HL-60 (cell line): ENCODE results near the gene PRDM16.

ENCODE experiments used
- DNase-seq, 2 experiments: peaks; one replicate each; pipeline ENCODE4 v3.0.0-alpha.2; 2010 to 2020; ENCODE audit warnings: low read depth in 1 of 2, low spot score in 1 of 2
- H3K27ac ChIP-seq: fragments of 250-450 bp; sonication (Bioruptor Pico); replicated peaks from 2 replicates; pipeline ENCODE4 v1.5.1; 2020; ENCODE audit warnings: mild to moderate bottlenecking, moderate library complexity
- H3K27me3 ChIP-seq: fragments of 250-450 bp; sonication (Bioruptor Pico); 2 replicates; pipeline ENCODE4 v1.5.1; 2021; ENCODE audit warnings: mild to moderate bottlenecking, moderate library complexity; ENCODE audit not compliant: insufficient read depth, poor library complexity, severe bottlenecking
- H3K4me3 ChIP-seq: replicated peaks from 2 replicates; pipeline ENCODE4 v1.5.1; 2011; ENCODE audit warnings: mild to moderate bottlenecking, control low read depth, low read length; ENCODE audit not compliant: insufficient read depth
- CTCF ChIP-seq: IDR thresholded peaks from one replicate; pipeline ENCODE4 v1.5.1; 2011; ENCODE audit warnings: low read length, control low read depth, inconsistent platforms; ENCODE audit not compliant: insufficient read depth
- GABPA ChIP-seq: IDR thresholded peaks from 2 replicates; pipeline ENCODE4 v1.6.1; 2012; ENCODE audit warnings: low read depth
- POLR2AphosphoS5 ChIP-seq: IDR thresholded peaks from 2 replicates; pipeline ENCODE4 v1.6.1; 2012; ENCODE audit warnings: low read depth
- SPI1 ChIP-seq: IDR thresholded peaks from 2 replicates; pipeline ENCODE4 v1.6.1; 2012; ENCODE audit warnings: low read depth, mild to moderate bottlenecking, borderline replicate concordance
- TF ChIP-seq, protein P1 (sequence below): IDR thresholded peaks from 2 replicates; pipeline ENCODE4 v1.6.1; 2012; ENCODE audit warnings: low read depth; ENCODE audit not compliant: insufficient replicate concordance

Gene PRDM16

GRCh38 chr1:3380469-3380868 is 311.5 kb downstream of the PRDM16 start:
- no peak for DNase-seq
- Histone ChIP-seq H3K27me3 (no peaks in the 10 kb centered on the region), H3K4me3 (no peak overlapping the region), H3K27ac (no peak overlapping the region)
- TF ChIP-seq CTCF: no peak
- no peak for TF ChIP-seq POLR2AphosphoS5
- TF ChIP-seq SPI1: no peak
- TF ChIP-seq GABPA: no peak
- TF ChIP-seq, protein P1, sequence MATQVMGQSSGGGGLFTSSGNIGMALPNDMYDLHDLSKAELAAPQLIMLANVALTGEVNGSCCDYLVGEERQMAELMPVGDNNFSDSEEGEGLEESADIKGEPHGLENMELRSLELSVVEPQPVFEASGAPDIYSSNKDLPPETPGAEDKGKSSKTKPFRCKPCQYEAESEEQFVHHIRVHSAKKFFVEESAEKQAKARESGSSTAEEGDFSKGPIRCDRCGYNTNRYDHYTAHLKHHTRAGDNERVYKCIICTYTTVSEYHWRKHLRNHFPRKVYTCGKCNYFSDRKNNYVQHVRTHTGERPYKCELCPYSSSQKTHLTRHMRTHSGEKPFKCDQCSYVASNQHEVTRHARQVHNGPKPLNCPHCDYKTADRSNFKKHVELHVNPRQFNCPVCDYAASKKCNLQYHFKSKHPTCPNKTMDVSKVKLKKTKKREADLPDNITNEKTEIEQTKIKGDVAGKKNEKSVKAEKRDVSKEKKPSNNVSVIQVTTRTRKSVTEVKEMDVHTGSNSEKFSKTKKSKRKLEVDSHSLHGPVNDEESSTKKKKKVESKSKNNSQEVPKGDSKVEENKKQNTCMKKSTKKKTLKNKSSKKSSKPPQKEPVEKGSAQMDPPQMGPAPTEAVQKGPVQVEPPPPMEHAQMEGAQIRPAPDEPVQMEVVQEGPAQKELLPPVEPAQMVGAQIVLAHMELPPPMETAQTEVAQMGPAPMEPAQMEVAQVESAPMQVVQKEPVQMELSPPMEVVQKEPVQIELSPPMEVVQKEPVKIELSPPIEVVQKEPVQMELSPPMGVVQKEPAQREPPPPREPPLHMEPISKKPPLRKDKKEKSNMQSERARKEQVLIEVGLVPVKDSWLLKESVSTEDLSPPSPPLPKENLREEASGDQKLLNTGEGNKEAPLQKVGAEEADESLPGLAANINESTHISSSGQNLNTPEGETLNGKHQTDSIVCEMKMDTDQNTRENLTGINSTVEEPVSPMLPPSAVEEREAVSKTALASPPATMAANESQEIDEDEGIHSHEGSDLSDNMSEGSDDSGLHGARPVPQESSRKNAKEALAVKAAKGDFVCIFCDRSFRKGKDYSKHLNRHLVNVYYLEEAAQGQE: no peak

GRCh38 chr1:3381901-3382300 is 312.9 kb downstream of the PRDM16 start:
- DNase-seq: no peak
- Histone ChIP-seq H3K27me3 (no peaks in the 10 kb centered on the region), H3K4me3 (no peak overlapping the region), H3K27ac (no peak overlapping the region)
- TF ChIP-seq, protein P1: no peak
- TF ChIP-seq CTCF (no peak), GABPA (no peak), POLR2AphosphoS5 (no peak), SPI1 (no peak)

DNA sequence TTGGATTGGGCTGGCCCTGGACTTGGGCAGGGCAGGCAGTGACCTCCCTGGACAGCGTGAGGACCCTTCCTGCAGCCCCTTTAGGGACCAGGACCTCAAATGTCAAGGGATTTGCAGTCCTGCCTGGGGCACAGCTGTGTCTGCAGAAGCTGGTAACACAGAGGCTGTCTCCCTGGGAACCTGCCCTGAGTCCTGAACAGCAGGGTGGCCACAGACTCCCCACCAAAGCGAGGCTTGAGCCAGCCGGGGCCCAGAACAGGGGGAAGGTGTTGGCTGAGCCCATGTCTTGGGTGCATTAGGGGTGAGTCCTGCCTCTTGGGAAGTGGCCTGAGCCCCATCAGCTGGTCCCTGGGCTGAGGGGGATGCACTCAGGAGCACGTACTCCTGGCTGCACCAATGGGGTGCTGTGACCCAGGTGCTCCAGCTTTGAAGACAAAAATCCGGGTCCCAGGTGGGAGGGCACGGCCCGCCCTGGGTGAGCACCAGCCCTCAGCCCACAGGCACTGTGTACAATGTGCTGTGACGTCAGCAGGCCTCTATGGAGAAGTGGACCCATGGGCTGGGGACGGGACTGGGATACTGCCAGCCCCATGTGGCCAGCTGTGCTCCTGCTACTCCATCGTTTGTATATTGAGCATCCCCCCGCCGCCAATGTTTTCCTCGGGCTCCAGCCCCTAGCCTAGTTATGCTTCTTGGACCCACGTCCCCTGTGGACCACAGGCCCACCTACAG is 313.5 kb downstream of the PRDM16 start:
- no peaks in the 10 kb centered on the region for H3K27me3 ChIP-seq
- no peak for DNase-seq
- no peak for TF ChIP-seq SPI1
- no peak for TF ChIP-seq CTCF
- TF ChIP-seq POLR2AphosphoS5: no peak
- no peak for TF ChIP-seq GABPA
- TF ChIP-seq, protein P1: no peak
- H3K4me3 ChIP-seq: no peak overlapping the region
- H3K27ac ChIP-seq: no peak overlapping the region
